Ascending aorta (tissue), 2 donors: Measurements from ENCODE around the gene ADAP1. TPM values are rescaled to one million over a fixed set of nuclear protein-coding genes. Genes with fewer than 3 reads are reported as not detected.

ENCODE experiments used
- DNase-seq, 2 donors: peaks; one replicate each; pipeline ENCODE4 v3.0.0-alpha.2; 2019; ENCODE audit warnings: low spot score in 2 of 2
- H3K27ac ChIP-seq, 2 donors: fragments of 200-600 bp; sonication (generic); one replicate each; pipeline ENCODE4 v1.5.1; 2016 to 2017; ENCODE audit warnings: mild to moderate bottlenecking in 1 of 2
- H3K27me3 ChIP-seq: fragments of 200-600 bp; sonication (generic); one replicate; pipeline ENCODE4 v1.5.1; 2017
- H3K36me3 ChIP-seq, 2 donors: fragments of 200-600 bp; sonication (generic); one replicate each; pipeline ENCODE4 v1.5.1; 2016
- H3K4me1 ChIP-seq, 2 donors: fragments of 200-600 bp; sonication (generic); one replicate each; pipeline ENCODE4 v1.5.1; 2016 to 2017; ENCODE audit warnings: mild to moderate bottlenecking in 1 of 2
- H3K4me3 ChIP-seq, 2 donors: fragments of 200-600 bp; sonication (generic); one replicate each; pipeline ENCODE4 v1.5.1; 2016 to 2017; ENCODE audit warnings: mild to moderate bottlenecking in 1 of 2
- H3K9me3 ChIP-seq, 2 donors: fragments of 200-600 bp; sonication (generic); one replicate each; pipeline ENCODE4 v1.5.1; 2016
- CTCF ChIP-seq, 3 experiments: fragments of 200-600 bp in 2 of 3; fragments of 450-650 bp in 1 of 3; sonication (generic) in 2 of 3; IDR thresholded peaks; one replicate each; pipeline ENCODE4 v1.5.1; 2016 to 2019; ENCODE audit warnings: antibody characterized with exemption in 3 of 3, mild to moderate bottlenecking in 1 of 3, moderate library complexity in 1 of 3
- intact Hi-C: fragments of 100-400 bp; cut with DNase I; formaldehyde crosslinking; loops from one replicate; pipeline ENCODE4 v1.15.1; 2023
- total RNA-seq: library from RNA; depleted of rRNA; stranded (reverse); fragments of >200 nt; gene quantifications from one replicate; pipeline ENCODE4 v1.1.0, GENCODE V29; 2016

Gene ADAP1
- total RNA-seq, 1 donor from 2014 or later = 44.5 TPM

DNA sequence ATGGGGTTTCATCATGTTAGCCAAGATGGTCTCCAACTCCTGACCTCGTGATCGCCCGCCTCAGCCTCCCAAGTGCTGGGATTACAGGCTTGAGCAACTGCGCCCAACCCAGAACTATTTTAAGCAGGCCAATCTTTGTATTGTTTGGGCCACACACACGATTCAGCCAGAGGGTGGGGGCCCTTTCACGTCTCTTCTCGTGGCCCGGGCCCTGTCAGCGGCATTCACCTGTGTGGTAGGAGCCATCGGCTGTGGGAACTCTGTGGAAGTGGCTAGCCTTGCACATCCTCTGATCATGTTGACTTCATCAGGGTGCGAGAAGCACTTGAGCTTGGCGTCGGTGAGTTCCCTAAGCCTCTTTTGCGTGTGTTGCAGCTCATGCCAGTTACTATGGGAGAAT, 105.3 kb downstream of the ADAP1 start:
- no peak for TF ChIP-seq CTCF (IDR thresholded peaks at IDR 0.05)
- intact Hi-C loops = no loop called here
- H3K9me3 ChIP-seq = no peaks in the 10 kb centered on the region
- no peaks in the 10 kb centered on the region for H3K4me1 ChIP-seq
- peaks cover 50 to 75% of the 10 kb centered on the region in 2 donors for H3K36me3 ChIP-seq
- H3K4me3 ChIP-seq = no peak overlapping the region
- no peaks in the 10 kb centered on the region for H3K27me3 ChIP-seq
- H3K27ac ChIP-seq = no peak overlapping the region
- no peak for DNase-seq

Other genes with a start within 250 kb of the ADAP1 start
- 20.5 TPM for gene DNAAF5, start 228.0 kb downstream of the ADAP1 start, total RNA-seq
- 13.0 TPM for gene PRKAR1B, start 227.4 kb downstream of the ADAP1 start, total RNA-seq
- 186 TPM for gene SUN1, start 122.2 kb downstream of the ADAP1 start, total RNA-seq
- 4.2 TPM for gene GET4, start 78.1 kb downstream of the ADAP1 start, total RNA-seq
- gene COX19, start 20.9 kb upstream of the ADAP1 start, total RNA-seq = 2.1 TPM
- not detected for gene CYP2W1, start 28.5 kb upstream of the ADAP1 start, total RNA-seq
- 224 TPM for gene GPR146, start 89.9 kb upstream of the ADAP1 start, total RNA-seq
- 11.3 TPM for gene GPER1, start 133.4 kb upstream of the ADAP1 start, total RNA-seq
- 5.6 TPM for gene ZFAND2A, start 205.5 kb upstream of the ADAP1 start, total RNA-seq